SK-N-SH treated with all-trans-retinoic acid at 6 μM for 48 hours (cell line): ENCODE measurements around the gene UFD1.

Source experiments
- ATAC-seq: fragments of 200-7000 bp; cut with Tn5 transposase; 3 replicates; pipeline ENCODE4 v1.9.1; 2020; ENCODE audit warnings: mild to moderate bottlenecking, moderate library complexity
- ARNTL ChIP-seq: fragments of 450-650 bp; formaldehyde crosslinking; IDR thresholded peaks from 2 replicates; pipeline ENCODE4 v1.5.0; 2020; ENCODE audit warnings: low read depth, mild to moderate bottlenecking, moderate library complexity, borderline replicate concordance
- CSDC2 ChIP-seq: fragments of 250-450 bp; sonication (Bioruptor Pico); IDR thresholded peaks from 2 replicates; pipeline ENCODE4 v1.5.0; 2020; ENCODE audit warnings: mild to moderate bottlenecking, moderate library complexity
- ESRRG ChIP-seq: fragments of 250-450 bp; sonication (Bioruptor Pico); IDR thresholded peaks from 2 replicates; pipeline ENCODE4 v1.6.1; 2021; ENCODE audit warnings: mild to moderate bottlenecking
- GLIS3 ChIP-seq: fragments of 250-450 bp; sonication (Bioruptor Pico); IDR thresholded peaks from 2 replicates; pipeline ENCODE4 v1.5.0; 2020; ENCODE audit warnings: mild to moderate bottlenecking, moderate library complexity
- PPARA ChIP-seq: fragments of 250-450 bp; sonication (Bioruptor Pico); IDR thresholded peaks from 2 replicates; pipeline ENCODE4 v1.5.0; 2020; ENCODE audit warnings: mild to moderate bottlenecking, borderline replicate concordance
- TOX ChIP-seq: fragments of 250-450 bp; sonication (Bioruptor Pico); IDR thresholded peaks from 2 replicates; pipeline ENCODE4 v1.8.0; 2021; ENCODE audit warnings: mild to moderate bottlenecking, moderate library complexity, borderline replicate concordance
- ZFP3 ChIP-seq: fragments of 250-450 bp; sonication (Bioruptor Pico); IDR thresholded peaks from 2 replicates; pipeline ENCODE4 v1.5.0; 2020; ENCODE audit warnings: mild to moderate bottlenecking, moderate library complexity
- ZFP30 ChIP-seq: fragments of 450-650 bp; formaldehyde crosslinking; IDR thresholded peaks from 2 replicates; pipeline ENCODE4 v1.5.0; 2022; ENCODE audit warnings: mild to moderate bottlenecking, moderate library complexity
- ZNF565 ChIP-seq: fragments of 450-650 bp; formaldehyde crosslinking; conservative IDR thresholded peaks from 2 replicates; pipeline ENCODE4 v1.5.0; 2020; ENCODE audit warnings: low read depth, mild to moderate bottlenecking, moderate library complexity
- ZNF70 ChIP-seq: fragments of 450-650 bp; formaldehyde crosslinking; IDR thresholded peaks from 2 replicates; pipeline ENCODE4 v1.5.0; 2020; ENCODE audit warnings: mild to moderate bottlenecking, moderate library complexity
- TF ChIP-seq, protein P1 (sequence below): fragments of 250-450 bp; sonication (Bioruptor Pico); IDR thresholded peaks from 2 replicates; pipeline ENCODE4 v1.5.0; 2020; ENCODE audit warnings: mild to moderate bottlenecking, moderate library complexity
- TF ChIP-seq, protein P2 (sequence below): fragments of 250-450 bp; sonication (Bioruptor Pico); IDR thresholded peaks from 2 replicates; pipeline ENCODE4 v1.5.1; 2021; ENCODE audit warnings: mild to moderate bottlenecking, moderate library complexity

The UFD1 gene

DNA sequence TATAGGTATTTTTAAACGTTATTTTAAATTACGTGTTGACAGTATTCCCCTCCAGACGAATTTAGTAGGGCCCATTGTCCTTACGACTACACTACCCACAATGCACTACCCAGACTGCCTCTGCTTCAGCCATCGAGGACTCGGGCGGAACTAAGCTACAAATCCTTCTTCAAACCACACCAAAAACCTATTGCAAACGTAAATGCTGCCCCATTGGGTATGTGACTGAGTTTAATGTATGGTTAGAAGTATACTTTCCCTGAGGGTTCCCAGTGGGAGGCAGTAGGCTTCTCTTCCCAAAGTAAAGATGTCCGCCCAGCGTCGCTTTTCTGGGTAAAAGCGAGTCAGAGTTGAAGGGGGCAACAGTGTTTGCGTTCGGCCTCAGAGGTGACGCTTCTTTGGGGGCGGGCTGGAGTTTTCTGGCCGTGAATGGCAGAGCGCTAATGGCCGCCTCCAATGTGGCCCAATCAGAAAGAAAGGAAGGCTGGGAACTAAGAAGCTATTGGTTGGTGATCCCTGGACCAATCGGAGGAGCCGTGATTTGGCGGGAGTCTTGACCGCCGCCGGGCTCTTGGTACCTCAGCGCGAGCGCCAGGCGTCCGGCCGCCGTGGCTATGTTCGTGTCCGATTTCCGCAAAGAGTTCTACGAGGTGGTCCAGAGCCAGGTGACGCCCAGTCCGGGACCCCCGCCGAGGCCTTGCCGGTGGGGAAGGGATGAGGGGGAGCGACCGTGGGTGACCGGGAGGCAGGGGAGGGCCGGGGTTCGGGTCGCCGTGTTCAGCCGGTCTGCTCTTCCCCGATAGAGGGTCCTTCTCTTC is 571 bp upstream of the UFD1 start, which contains the start of gene CDC45:
TSS of gene CDC45 (plus strand) at position 566 of the 818 bp plus-strand sequence. CDS start at position 615, 49 bp downstream.
- peak; percentile 95 for ATAC-seq
- 0 out of 2 replicates have a peak, but pooled peaks have one; percentile 79 for TF ChIP-seq PPARA
- peak; percentile 50; the same call in 1 of the 2 replicates for TF ChIP-seq ZFP3 (CRISPR knock-in tag)
- TF ChIP-seq, protein P1, sequence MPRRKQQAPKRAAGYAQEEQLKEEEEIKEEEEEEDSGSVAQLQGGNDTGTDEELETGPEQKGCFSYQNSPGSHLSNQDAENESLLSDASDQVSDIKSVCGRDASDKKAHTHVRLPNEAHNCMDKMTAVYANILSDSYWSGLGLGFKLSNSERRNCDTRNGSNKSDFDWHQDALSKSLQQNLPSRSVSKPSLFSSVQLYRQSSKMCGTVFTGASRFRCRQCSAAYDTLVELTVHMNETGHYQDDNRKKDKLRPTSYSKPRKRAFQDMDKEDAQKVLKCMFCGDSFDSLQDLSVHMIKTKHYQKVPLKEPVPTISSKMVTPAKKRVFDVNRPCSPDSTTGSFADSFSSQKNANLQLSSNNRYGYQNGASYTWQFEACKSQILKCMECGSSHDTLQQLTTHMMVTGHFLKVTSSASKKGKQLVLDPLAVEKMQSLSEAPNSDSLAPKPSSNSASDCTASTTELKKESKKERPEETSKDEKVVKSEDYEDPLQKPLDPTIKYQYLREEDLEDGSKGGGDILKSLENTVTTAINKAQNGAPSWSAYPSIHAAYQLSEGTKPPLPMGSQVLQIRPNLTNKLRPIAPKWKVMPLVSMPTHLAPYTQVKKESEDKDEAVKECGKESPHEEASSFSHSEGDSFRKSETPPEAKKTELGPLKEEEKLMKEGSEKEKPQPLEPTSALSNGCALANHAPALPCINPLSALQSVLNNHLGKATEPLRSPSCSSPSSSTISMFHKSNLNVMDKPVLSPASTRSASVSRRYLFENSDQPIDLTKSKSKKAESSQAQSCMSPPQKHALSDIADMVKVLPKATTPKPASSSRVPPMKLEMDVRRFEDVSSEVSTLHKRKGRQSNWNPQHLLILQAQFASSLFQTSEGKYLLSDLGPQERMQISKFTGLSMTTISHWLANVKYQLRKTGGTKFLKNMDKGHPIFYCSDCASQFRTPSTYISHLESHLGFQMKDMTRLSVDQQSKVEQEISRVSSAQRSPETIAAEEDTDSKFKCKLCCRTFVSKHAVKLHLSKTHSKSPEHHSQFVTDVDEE, result peak; percentile 83
- TF ChIP-seq CSDC2, result peak; percentile 88
- no peak for TF ChIP-seq ZNF70 (CRISPR knock-in tag)

DNA sequence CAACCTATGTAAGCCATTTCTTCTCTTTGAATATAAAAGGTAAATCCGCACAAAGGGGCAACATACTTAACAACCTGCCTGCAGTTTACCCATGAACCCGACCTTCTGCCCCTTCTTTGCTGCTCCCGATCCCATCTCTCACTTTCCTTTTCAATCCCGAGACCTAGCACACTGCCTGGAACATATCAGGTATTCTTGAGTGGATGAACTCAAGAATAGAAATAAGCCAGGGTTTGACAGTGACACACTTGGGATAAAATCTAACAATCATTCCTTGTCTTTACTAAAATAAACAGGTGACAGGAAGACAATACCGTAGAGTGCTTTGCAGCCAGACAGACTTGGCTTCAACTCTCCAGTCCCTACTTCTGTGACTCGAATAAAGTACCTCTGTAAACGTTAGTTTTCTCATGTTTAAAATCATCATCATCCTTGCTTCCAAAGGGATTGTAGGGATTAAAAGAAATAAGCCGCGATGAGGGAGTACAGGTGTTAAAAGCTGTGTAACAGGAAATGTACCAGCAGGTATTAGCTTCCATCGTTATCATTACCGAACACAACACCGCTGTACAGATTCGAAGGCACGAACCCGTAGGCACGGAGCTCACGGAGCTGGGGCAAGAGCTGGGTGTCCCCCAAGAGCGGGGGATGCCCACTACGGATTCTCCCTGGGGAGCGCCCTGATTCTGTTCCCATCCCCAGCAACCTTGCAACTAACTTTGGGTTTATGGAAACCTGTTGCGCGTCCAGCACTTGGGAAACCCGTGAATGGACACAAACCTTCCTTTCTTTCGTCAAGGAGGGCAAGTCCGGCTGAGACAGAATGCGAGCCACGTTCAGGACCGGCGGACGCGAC is 720 bp downstream of the UFD1 start:
- no peak for TF ChIP-seq TOX (CRISPR knock-in tag)
- TF ChIP-seq ZNF565 (CRISPR knock-in tag), result no peak
- no peak for TF ChIP-seq ARNTL (CRISPR knock-in tag)
- no peak for TF ChIP-seq ZFP30 (CRISPR knock-in tag)
- TF ChIP-seq, all 23 proteins: peak for 0
- no peak; the same call in 2 of the 3 replicates for ATAC-seq

DNA sequence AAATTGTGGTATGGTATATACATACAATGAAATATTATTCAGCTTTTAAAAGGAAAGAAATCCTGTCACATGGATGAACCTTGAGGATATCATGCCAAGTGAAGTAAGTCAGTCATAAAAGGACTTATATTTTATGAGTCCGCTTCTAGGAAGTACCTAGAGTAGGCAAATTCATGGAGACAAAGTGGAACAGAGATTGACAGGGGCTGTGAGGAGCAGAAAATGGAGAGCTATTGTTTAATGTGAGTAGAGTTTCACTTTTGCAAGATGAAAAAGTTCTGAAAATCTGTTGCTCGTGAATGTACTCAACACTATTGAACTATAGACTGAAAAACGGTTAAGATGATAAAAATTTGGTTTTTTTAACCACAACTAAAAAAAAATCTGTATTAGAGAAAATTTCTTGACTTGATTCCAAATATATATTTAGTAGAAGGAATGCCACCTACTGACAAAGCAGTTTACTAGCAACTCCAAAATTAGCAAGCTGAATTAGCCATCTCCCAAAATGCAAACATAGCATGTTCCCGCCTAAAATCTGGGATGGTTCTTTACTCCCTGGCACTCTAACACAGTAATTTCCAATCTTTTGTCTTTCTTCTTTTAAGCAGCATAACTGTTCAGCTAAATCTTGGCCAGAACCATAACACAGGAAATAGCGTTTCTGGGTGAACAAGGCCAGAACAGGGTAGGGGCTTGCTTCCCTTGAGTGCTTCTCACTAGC is 1.5 kb downstream of the UFD1 start:
- TF ChIP-seq PPARA (no peak), GLIS3 (CRISPR knock-in tag) (no peak)
- ATAC-seq, result no peak

DNA sequence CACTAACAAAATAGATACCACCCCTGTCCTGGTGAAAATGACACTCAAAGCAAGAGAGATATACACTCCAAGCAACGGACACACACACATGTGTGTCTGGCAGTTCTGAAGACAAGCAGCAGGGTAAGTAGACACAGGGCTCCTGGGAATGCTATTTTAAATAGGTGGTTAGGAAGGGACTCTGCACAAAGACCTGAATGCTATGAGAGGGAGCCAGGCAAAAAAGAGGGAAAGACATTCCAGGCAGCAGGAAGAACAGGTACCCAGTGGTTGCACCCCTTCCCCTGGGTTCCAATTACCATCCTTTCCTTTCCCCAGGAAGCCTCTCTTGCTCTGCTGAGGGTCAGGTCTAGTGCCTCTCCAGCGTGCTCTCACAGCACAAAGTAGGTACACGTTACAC is 3.0 kb downstream of the UFD1 start:
- TF ChIP-seq, protein P1, result no peak
- TF ChIP-seq ZNF565 (CRISPR knock-in tag) (no peak), ARNTL (CRISPR knock-in tag) (no peak)
- no peak for ATAC-seq

DNA sequence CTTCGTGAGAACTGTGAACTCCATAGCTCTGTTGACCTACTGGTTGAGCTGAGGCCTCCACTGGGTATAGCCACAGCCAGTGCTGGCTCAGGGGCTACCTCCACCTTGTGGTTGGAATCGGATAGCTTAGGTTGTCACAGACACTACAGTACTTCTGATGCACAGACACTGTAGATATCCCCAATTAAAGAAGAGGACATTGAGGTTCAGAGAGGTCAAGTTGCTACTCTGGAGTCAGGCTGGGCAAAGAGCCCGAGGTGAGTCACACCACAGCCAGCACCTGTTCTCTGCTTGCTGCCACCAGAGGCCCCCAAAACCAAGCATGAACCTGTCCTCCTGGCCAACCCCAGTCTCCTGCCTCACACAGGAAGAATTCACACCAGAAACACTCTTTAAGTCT is 5.4 kb downstream of the UFD1 start:
- TF ChIP-seq ZNF565 (CRISPR knock-in tag) (no peak), ESRRG (CRISPR knock-in tag) (no peak)
- TF ChIP-seq, protein P2, sequence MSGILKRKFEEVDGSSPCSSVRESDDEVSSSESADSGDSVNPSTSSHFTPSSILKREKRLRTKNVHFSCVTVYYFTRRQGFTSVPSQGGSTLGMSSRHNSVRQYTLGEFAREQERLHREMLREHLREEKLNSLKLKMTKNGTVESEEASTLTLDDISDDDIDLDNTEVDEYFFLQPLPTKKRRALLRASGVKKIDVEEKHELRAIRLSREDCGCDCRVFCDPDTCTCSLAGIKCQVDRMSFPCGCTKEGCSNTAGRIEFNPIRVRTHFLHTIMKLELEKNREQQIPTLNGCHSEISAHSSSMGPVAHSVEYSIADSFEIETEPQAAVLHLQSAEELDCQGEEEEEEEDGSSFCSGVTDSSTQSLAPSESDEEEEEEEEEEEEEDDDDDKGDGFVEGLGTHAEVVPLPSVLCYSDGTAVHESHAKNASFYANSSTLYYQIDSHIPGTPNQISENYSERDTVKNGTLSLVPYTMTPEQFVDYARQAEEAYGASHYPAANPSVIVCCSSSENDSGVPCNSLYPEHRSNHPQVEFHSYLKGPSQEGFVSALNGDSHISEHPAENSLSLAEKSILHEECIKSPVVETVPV, result no peak
- TF ChIP-seq, all 23 proteins: peak for 0
- ATAC-seq, result no peak

DNA sequence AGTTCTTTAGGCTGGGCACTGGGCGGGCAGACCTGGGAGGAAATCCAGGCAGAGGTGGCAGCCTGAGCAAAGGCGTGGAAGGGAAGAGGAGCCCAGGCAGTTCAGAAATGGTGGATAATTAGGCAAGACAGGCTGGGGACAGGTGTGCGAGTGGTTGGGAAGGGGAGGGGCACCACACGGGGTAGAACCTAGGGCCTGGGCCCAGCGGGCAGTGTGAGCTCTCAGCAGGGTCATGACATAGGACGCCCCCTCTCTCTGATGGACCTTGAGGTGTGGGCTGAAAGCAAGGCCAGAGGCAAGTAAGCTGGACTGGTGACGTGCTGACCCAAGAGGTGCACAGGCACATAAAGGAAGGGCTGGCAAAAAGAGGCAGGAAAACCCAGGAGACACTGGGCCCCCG is 6.8 kb downstream of the UFD1 start:
- ATAC-seq, result no peak
- no peak for TF ChIP-seq ZFP30 (CRISPR knock-in tag)
- no peak for TF ChIP-seq ESRRG (CRISPR knock-in tag)
